SK-N-SH treated with all-trans-retinoic acid at 6 μM for 48 hours (cell line): ENCODE measurements around the gene CLCN1.

Experiments used
- ATAC-seq: fragments of 200-7000 bp; cut with Tn5 transposase; 3 replicates; pipeline ENCODE4 v1.9.1; 2020; ENCODE audit warnings: mild to moderate bottlenecking, moderate library complexity
- ISL1 ChIP-seq: fragments of 250-450 bp; sonication (Bioruptor Pico); IDR thresholded peaks from 2 replicates; pipeline ENCODE4 v2.1.2; 2022; ENCODE audit warnings: mild to moderate bottlenecking, moderate library complexity
- PATZ1 ChIP-seq: fragments of 250-450 bp; sonication (Bioruptor Pico); IDR thresholded peaks from 2 replicates; pipeline ENCODE4 v1.8.0; 2020; ENCODE audit warnings: mild to moderate bottlenecking, moderate library complexity, borderline replicate concordance
- POU6F1 ChIP-seq: fragments of 250-450 bp; sonication (Bioruptor Pico); IDR thresholded peaks from 2 replicates; pipeline ENCODE4 v1.8.0; 2021; ENCODE audit warnings: low read depth, mild to moderate bottlenecking, moderate library complexity, borderline replicate concordance
- RARB ChIP-seq: fragments of 250-450 bp; sonication (Bioruptor Pico); IDR thresholded peaks from 2 replicates; pipeline ENCODE4 v1.8.0; 2021; ENCODE audit warnings: mild to moderate bottlenecking, moderate library complexity
- SNAI2 ChIP-seq: fragments of 250-450 bp; sonication (Bioruptor Pico); IDR thresholded peaks from 2 replicates; pipeline ENCODE4 v1.5.0; 2020; ENCODE audit warnings: mild to moderate bottlenecking, moderate library complexity
- TCF4 ChIP-seq: fragments of 250-450 bp; sonication (Bioruptor Pico); IDR thresholded peaks from 2 replicates; pipeline ENCODE4 v1.8.0; 2021; ENCODE audit warnings: mild to moderate bottlenecking, moderate library complexity, borderline replicate concordance
- TOX ChIP-seq: fragments of 250-450 bp; sonication (Bioruptor Pico); IDR thresholded peaks from 2 replicates; pipeline ENCODE4 v1.8.0; 2021; ENCODE audit warnings: mild to moderate bottlenecking, moderate library complexity, borderline replicate concordance
- ZC3H10 ChIP-seq: fragments of 250-450 bp; sonication (Bioruptor Pico); IDR thresholded peaks from 2 replicates; pipeline ENCODE4 v1.5.1; 2021; ENCODE audit warnings: mild to moderate bottlenecking, moderate library complexity
- ZFP3 ChIP-seq: fragments of 250-450 bp; sonication (Bioruptor Pico); IDR thresholded peaks from 2 replicates; pipeline ENCODE4 v1.5.0; 2020; ENCODE audit warnings: mild to moderate bottlenecking, moderate library complexity
- ZNF70 ChIP-seq: fragments of 450-650 bp; formaldehyde crosslinking; IDR thresholded peaks from 2 replicates; pipeline ENCODE4 v1.5.0; 2020; ENCODE audit warnings: mild to moderate bottlenecking, moderate library complexity
- ZNF8 ChIP-seq: fragments of 450-650 bp; formaldehyde crosslinking; IDR thresholded peaks from 2 replicates; pipeline ENCODE4 v1.5.0; 2020; ENCODE audit warnings: mild to moderate bottlenecking, moderate library complexity
- TF ChIP-seq, protein P1 (sequence below): fragments of 250-450 bp; sonication (Bioruptor Pico); IDR thresholded peaks from 2 replicates; pipeline ENCODE4 v1.5.1; 2020; ENCODE audit warnings: low read depth, mild to moderate bottlenecking, moderate library complexity

CLCN1 gene

GRCh38 chr7:143388491-143389101 lies 72.7 kb downstream of the CLCN1 start:
- TF ChIP-seq ZNF70 (CRISPR knock-in tag), result no peak
- ATAC-seq, result peak; percentile 0

GRCh38 chr7:143389316-143390103 lies 73.6 kb downstream of the CLCN1 start:
- TF ChIP-seq PATZ1 (peak; percentile 46; the same call in 1 of the 2 replicates), ISL1 (CRISPR knock-in tag) (no peak), ZC3H10 (CRISPR knock-in tag) (peak; percentile 68; the same call in 1 of the 2 replicates)
- ATAC-seq, result no peak

- TF ChIP-seq, protein P1, sequence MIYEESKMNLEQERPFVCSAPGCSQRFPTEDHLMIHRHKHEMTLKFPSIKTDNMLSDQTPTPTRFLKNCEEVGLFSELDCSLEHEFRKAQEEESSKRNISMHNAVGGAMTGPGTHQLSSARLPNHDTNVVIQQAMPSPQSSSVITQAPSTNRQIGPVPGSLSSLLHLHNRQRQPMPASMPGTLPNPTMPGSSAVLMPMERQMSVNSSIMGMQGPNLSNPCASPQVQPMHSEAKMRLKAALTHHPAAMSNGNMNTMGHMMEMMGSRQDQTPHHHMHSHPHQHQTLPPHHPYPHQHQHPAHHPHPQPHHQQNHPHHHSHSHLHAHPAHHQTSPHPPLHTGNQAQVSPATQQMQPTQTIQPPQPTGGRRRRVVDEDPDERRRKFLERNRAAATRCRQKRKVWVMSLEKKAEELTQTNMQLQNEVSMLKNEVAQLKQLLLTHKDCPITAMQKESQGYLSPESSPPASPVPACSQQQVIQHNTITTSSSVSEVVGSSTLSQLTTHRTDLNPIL (CRISPR knock-in tag), result no peak
- TF ChIP-seq ZC3H10 (CRISPR knock-in tag) (peak; percentile 81), ISL1 (CRISPR knock-in tag) (no peak), RARB (CRISPR knock-in tag) (peak; percentile 69; the same call in 1 of the 2 replicates), TCF4 (CRISPR knock-in tag) (no peak), TOX (0 out of 2 replicates have a peak, but pooled peaks have one; percentile 13)
- no peak for ATAC-seq
Observed at GRCh38 chr7:143390104-143390772, 74.3 kb downstream of the CLCN1 start.

GRCh38 chr7:143390773-143391317 lies 74.9 kb downstream of the CLCN1 start:
- TF ChIP-seq RARB (CRISPR knock-in tag), result no peak
- ATAC-seq, result no peak

DNA sequence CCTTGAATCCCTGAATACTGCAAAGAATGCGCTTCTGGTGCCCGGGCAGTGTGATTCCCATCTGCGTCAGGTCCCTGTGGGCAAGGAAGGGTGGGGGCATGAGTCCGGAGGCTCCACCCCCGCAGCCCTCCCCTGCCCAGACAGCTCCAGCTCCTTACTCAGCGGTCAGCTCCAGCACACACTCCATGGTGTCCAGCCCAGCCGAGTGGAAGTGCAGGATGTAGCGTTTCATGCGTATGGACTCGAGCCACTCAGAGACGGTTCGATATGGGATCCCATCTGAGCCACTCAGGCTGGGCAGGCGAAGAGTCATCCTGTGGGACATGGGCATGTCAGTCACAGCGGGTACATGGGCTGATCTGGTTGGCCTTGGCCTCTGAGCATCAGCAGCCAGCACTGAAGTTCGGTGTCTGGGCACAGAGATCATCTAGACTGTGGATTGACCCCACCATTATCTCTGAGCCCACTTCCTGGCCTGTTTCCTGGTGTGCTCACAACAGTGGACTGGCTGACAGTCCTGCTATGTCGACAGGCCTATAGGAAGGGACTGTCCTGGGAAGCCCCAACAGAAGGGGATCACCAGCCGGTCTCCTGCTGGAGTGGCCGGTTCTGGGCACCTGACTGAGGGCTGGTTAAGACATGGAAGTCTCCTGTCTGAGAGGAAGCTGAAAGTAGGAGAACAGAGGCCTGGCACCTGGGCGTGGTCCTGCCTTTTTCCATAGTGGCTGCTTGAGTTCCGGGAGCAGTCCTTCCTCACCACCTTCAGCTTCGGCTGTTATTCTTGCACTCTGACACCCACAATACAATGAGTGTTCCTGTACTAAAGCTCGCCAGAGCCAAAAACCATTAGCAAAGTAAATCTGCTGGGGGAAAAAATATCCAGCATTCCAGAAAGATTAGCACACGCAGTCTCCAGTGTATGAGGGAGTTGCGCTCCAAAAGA lies 75.8 kb downstream of the CLCN1 start:
- TF ChIP-seq POU6F1, result no peak
- TF ChIP-seq ISL1 (CRISPR knock-in tag), result peak; percentile 70
- TF ChIP-seq ZC3H10 (CRISPR knock-in tag), result peak; percentile 47; the same call in 1 of the 2 replicates
- no peak for TF ChIP-seq TCF4 (CRISPR knock-in tag)
- TF ChIP-seq, protein P1 (CRISPR knock-in tag), result no peak
- TF ChIP-seq PATZ1, result 0 out of 2 replicates have a peak, but pooled peaks have one; percentile 55
- TF ChIP-seq ZFP3 (CRISPR knock-in tag), result no peak
- 0 out of 2 replicates have a peak, but pooled peaks have one; percentile 30 for TF ChIP-seq SNAI2 (CRISPR knock-in tag)
- no peak for TF ChIP-seq ZNF8
- TF ChIP-seq ZNF70 (CRISPR knock-in tag), result no peak
- no peak for ATAC-seq
